A549 (cell line): ENCODE measurements around the gene ATXN7L1. TPM values are rescaled to one million over a fixed set of nuclear protein-coding genes. Genes with fewer than 3 reads are reported as not detected.

Experiments
- ATAC-seq, 2 experiments: fragments of 200-7000 bp in 1 of 2; fragments of >200 bp in 1 of 2; cut with Nextera tagmentation in 1 of 2; cut with Tn5 transposase in 1 of 2; 3 replicates each; pipeline versions ENCODE4 v1.8.0 to v1.9.1; 2018 to 2020; ENCODE audit warnings: mild to moderate bottlenecking in 1 of 2, moderate library complexity in 1 of 2
- CTCF ChIA-PET: fragments of 300-600 bp; sonication (Branson Sonifier 250); formaldehyde crosslinking; extraction: SDS; loops from one replicate; lab custom pipeline; 2021; ENCODE audit warnings: antibody characterized with exemption, inconsistent platforms; lab: Yijun Ruan, JAX
- POLR2A ChIA-PET: fragments of 350-600 bp; formaldehyde crosslinking; extraction: SDS; loops from one replicate; lab custom pipeline; 2021; ENCODE audit warnings: antibody characterized with exemption, inconsistent platforms; lab: Yijun Ruan, JAX
- DNase-seq, 2 experiments: peaks; one replicate each; pipeline versions ENCODE4 v3.0.0 to v3.0.0-alpha.2; 2011 to 2016; ENCODE audit warnings: low read depth in 1 of 2, low spot score in 1 of 2
- FAIRE-seq: peaks from 2 replicates; lab custom pipeline; 2011; peaks lifted over from hg19 to GRCh38; lab: Jason Lieb, UNC
- H3K27ac ChIP-seq, 2 experiments: fragments of >200 bp; sonication (Bioruptor Twin); formaldehyde crosslinking; 3 replicates each; pipeline ENCODE4 v1.5.1; 2016 to 2017
- H3K4me1 ChIP-seq: fragments of >200 bp; sonication (Bioruptor Twin); formaldehyde crosslinking; 3 replicates; pipeline ENCODE4 v1.6.1; 2016
- H3K4me2 ChIP-seq: fragments of >200 bp; sonication (Bioruptor Twin); formaldehyde crosslinking; 3 replicates; pipeline ENCODE4 v1.6.1; 2016
- H3K4me3 ChIP-seq: fragments of >200 bp; sonication (Bioruptor Twin); formaldehyde crosslinking; 3 replicates; pipeline ENCODE4 v1.5.1; 2016
- H3K9me3 ChIP-seq: fragments of >200 bp; sonication (Bioruptor Twin); formaldehyde crosslinking; 3 replicates; pipeline ENCODE4 v1.6.1; 2016
- ATOH8 ChIP-seq: fragments of 250-450 bp; sonication (Bioruptor Pico); IDR thresholded peaks from 2 replicates; pipeline ENCODE4 v1.5.0; 2020; ENCODE audit warnings: low read depth, mild to moderate bottlenecking, moderate library complexity
- CBX8 ChIP-seq: fragments of 200-600 bp; sonication (generic); IDR thresholded peaks from 2 replicates; pipeline ENCODE4 v1.6.1; 2016
- CHD4 ChIP-seq: fragments of 200-600 bp; sonication (generic); IDR thresholded peaks from 2 replicates; pipeline ENCODE4 v1.6.1; 2016; ENCODE audit warnings: antibody characterized with exemption, mild to moderate bottlenecking, borderline replicate concordance
- EHF ChIP-seq: fragments of 250-450 bp; sonication (Bioruptor Pico); IDR thresholded peaks from 2 replicates; pipeline ENCODE4 v1.5.0; 2020; ENCODE audit warnings: mild to moderate bottlenecking
- ELK1 ChIP-seq: fragments of 150-350 bp; IDR thresholded peaks from 2 replicates; pipeline ENCODE4 v1.6.1; 2014; ENCODE audit warnings: low read depth, mild to moderate bottlenecking, low read length
- HOXB5 ChIP-seq: fragments of 250-450 bp; sonication (Bioruptor Pico); IDR thresholded peaks from 2 replicates; pipeline ENCODE4 v1.5.0; 2020; ENCODE audit warnings: mild to moderate bottlenecking, moderate library complexity
- JUN ChIP-seq, 2 experiments: fragments of >200 bp; sonication (Bioruptor Twin); formaldehyde crosslinking; IDR thresholded peaks; 2 replicates in 1 of 2; 3 replicates in 1 of 2; pipeline ENCODE4 v1.6.1; 2016 to 2017
- MAFK ChIP-seq: fragments of 450-650 bp; IDR thresholded peaks from 2 replicates; pipeline ENCODE4 v1.6.1; 2014; ENCODE audit not compliant: partially characterized antibody
- MYC ChIP-seq: IDR thresholded peaks from 2 replicates; pipeline ENCODE4 v1.6.1; 2012; ENCODE audit warnings: mild to moderate bottlenecking, inconsistent platforms, low read length, improper control_type of control experiment, borderline replicate concordance
- PBX3 ChIP-seq: IDR thresholded peaks from 2 replicates; pipeline ENCODE4 v1.6.1; 2012
- PHF8 ChIP-seq: fragments of 200-600 bp; sonication (generic); IDR thresholded peaks from 2 replicates; pipeline ENCODE4 v1.6.1; 2016; ENCODE audit warnings: low read depth, mild to moderate bottlenecking, antibody characterized with exemption, moderate library complexity, borderline replicate concordance
- POLR2A ChIP-seq: IDR thresholded peaks from 2 replicates; pipeline ENCODE4 v1.6.1; 2012; ENCODE audit warnings: mild to moderate bottlenecking, low read length
- POLR2AphosphoS2 ChIP-seq: conservative IDR thresholded peaks from 2 replicates; pipeline ENCODE4 v1.6.1; 2012; ENCODE audit warnings: low read length, improper control_type of control experiment, inconsistent platforms
- RCOR1 ChIP-seq: fragments of 150-350 bp; IDR thresholded peaks from 2 replicates; pipeline ENCODE4 v1.6.1; 2014; ENCODE audit warnings: antibody characterized with exemption, low read length, low read depth
- TP53 ChIP-seq: fragments of 250-450 bp; sonication (Bioruptor Pico); IDR thresholded peaks from 2 replicates; pipeline ENCODE4 v1.5.0; 2021; ENCODE audit warnings: mild to moderate bottlenecking, moderate library complexity
- ZC3H11A ChIP-seq: fragments of 450-650 bp; IDR thresholded peaks from 2 replicates; pipeline ENCODE4 v1.6.1; 2014; ENCODE audit warnings: antibody characterized with exemption, mild to moderate bottlenecking
- ZNF302 ChIP-seq: fragments of 250-450 bp; sonication (Bioruptor Pico); IDR thresholded peaks from 2 replicates; pipeline ENCODE4 v1.9.0; 2021; ENCODE audit warnings: inconsistent platforms, mild to moderate bottlenecking, moderate library complexity
- WGBS: methylation state at CpG from one replicate; pipeline ENCODE4 v1.1.6; 2017; ENCODE audit errors: missing lambda C conversion rate; 5-methylcytosine and 5-hydroxymethylcytosine counted together
- polyA plus RNA-seq, 4 experiments: library from polyadenylated mRNA; depleted of rRNA in 3 of 4; stranded (reverse); fragments of >200 nt; fragmentation: RNase III in 1 of 4; extraction: RNeasy Plus Mini Kit Qiagen cat#74134 plus additional on column Dnase treatment in 1 of 4; gene quantifications; 2 replicates in 3 of 4; 3 replicates in 1 of 4; pipeline ENCODE4 v1.2.3, GENCODE V29; 2011 to 2017
- TF ChIP-seq, protein P1 (sequence below): IDR thresholded peaks from 2 replicates; pipeline ENCODE4 v1.6.1; 2012; ENCODE audit warnings: low read depth, borderline replicate concordance
- TF ChIP-seq, protein P2 (sequence below): fragments of >200 bp; sonication (Bioruptor Twin); formaldehyde crosslinking; IDR thresholded peaks from 3 replicates; pipeline ENCODE4 v1.6.1; 2016
- TF ChIP-seq, protein P3 (sequence below): fragments of 450-650 bp; IDR thresholded peaks from 2 replicates; pipeline ENCODE4 v1.6.1; 2014; ENCODE audit warnings: antibody characterized with exemption
- TF ChIP-seq, protein P4 (sequence below): fragments of 250-450 bp; sonication (Bioruptor Pico); IDR thresholded peaks from 2 replicates; pipeline ENCODE4 v1.5.0; 2021; ENCODE audit warnings: mild to moderate bottlenecking, moderate library complexity, borderline replicate concordance

The ATXN7L1 gene
- polyA plus RNA-seq, 2 of the 4 experiments (the other 2 are of a cell fraction): 4.5 to 5.7 TPM

- peaks cover 7% of the 10 kb centered on the region; the same call in 1 of the 3 replicates for H3K9me3 ChIP-seq
- TF ChIP-seq PBX3 (no peak), ZNF302 (CRISPR knock-in tag) (no peak)
- TF ChIP-seq, all 56 proteins: peak for 0
- ATAC-seq: no peak
- H3K4me1 ChIP-seq: no peaks in the 10 kb centered on the region
- no peak for FAIRE-seq
- 92% methylated on average over 15 of the region's 15 CpGs for WGBS
- CTCF ChIA-PET: interaction anchor here (0.9 kb wide), 1 partner anchor 421 kb away, joined by 4 read pairs; no protein-coding TSS in a partner anchor
- no peak for DNase-seq
- no peak overlapping the region for H3K4me3 ChIP-seq
- POLR2A ChIA-PET: no interaction called here
- no peak overlapping the region for H3K4me2 ChIP-seq
- no peak overlapping the region for H3K27ac ChIP-seq
Measured at GRCh38 chr7:105622106-105622731, 254.2 kb downstream of the ATXN7L1 start.

GRCh38 chr7:105621617-105622016 lies 254.8 kb downstream of the ATXN7L1 start:
- WGBS: 87% methylated on average over 3 of the region's 3 CpGs
- Histone ChIP-seq H3K9me3 (peaks cover 7% of the 10 kb centered on the region; the same call in 1 of the 3 replicates), H3K27ac (no peak overlapping the region), H3K4me2 (no peak overlapping the region), H3K4me3 (no peak overlapping the region), H3K4me1 (no peaks in the 10 kb centered on the region)
- no peak for TF ChIP-seq TP53 (CRISPR knock-in tag)
- no peak for TF ChIP-seq HOXB5
- no peak for TF ChIP-seq POLR2AphosphoS2
- TF ChIP-seq CHD4: no peak
- no peak for TF ChIP-seq ZC3H11A
- TF ChIP-seq, protein P1, sequence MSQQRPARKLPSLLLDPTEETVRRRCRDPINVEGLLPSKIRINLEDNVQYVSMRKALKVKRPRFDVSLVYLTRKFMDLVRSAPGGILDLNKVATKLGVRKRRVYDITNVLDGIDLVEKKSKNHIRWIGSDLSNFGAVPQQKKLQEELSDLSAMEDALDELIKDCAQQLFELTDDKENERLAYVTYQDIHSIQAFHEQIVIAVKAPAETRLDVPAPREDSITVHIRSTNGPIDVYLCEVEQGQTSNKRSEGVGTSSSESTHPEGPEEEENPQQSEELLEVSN: no peak
- TF ChIP-seq ATOH8 (CRISPR knock-in tag): no peak
- TF ChIP-seq JUN (IDR thresholded peaks at IDR 0.05): no peak
- TF ChIP-seq, protein P2, sequence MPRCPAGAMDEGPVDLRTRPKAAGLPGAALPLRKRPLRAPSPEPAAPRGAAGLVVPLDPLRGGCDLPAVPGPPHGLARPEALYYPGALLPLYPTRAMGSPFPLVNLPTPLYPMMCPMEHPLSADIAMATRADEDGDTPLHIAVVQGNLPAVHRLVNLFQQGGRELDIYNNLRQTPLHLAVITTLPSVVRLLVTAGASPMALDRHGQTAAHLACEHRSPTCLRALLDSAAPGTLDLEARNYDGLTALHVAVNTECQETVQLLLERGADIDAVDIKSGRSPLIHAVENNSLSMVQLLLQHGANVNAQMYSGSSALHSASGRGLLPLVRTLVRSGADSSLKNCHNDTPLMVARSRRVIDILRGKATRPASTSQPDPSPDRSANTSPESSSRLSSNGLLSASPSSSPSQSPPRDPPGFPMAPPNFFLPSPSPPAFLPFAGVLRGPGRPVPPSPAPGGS: no peak
- no peak for TF ChIP-seq MYC
- TF ChIP-seq EHF (CRISPR knock-in tag): no peak
- TF ChIP-seq ELK1: no peak
- no peak for TF ChIP-seq PHF8
- TF ChIP-seq RCOR1: no peak
- TF ChIP-seq, protein P3, sequence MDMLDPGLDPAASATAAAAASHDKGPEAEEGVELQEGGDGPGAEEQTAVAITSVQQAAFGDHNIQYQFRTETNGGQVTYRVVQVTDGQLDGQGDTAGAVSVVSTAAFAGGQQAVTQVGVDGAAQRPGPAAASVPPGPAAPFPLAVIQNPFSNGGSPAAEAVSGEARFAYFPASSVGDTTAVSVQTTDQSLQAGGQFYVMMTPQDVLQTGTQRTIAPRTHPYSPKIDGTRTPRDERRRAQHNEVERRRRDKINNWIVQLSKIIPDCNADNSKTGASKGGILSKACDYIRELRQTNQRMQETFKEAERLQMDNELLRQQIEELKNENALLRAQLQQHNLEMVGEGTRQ: no peak
- no peak for TF ChIP-seq MAFK
- TF ChIP-seq ZNF302 (CRISPR knock-in tag): no peak
- TF ChIP-seq CBX8: no peak
- no peak for TF ChIP-seq POLR2A
- TF ChIP-seq, protein P4, sequence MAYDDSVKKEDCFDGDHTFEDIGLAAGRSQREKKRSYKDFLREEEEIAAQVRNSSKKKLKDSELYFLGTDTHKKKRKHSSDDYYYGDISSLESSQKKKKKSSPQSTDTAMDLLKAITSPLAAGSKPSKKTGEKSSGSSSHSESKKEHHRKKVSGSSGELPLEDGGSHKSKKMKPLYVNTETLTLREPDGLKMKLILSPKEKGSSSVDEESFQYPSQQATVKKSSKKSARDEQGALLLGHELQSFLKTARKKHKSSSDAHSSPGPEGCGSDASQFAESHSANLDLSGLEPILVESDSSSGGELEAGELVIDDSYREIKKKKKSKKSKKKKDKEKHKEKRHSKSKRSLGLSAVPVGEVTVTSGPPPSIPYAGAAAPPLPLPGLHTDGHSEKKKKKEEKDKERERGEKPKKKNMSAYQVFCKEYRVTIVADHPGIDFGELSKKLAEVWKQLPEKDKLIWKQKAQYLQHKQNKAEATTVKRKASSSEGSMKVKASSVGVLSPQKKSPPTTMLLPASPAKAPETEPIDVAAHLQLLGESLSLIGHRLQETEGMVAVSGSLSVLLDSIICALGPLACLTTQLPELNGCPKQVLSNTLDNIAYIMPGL (CRISPR knock-in tag): no peak
- POLR2A ChIA-PET: no interaction called here
- CTCF ChIA-PET: interaction anchor here (0.9 kb wide), 1 partner anchor 422 kb away, joined by 4 read pairs; no protein-coding TSS in a partner anchor
- no peak for DNase-seq
- ATAC-seq: no peak
- no peak for FAIRE-seq
